ENCODE results near the gene ZDHHC11. TPM values are rescaled to one million over a fixed set of nuclear protein-coding genes. Genes with fewer than 3 reads are reported as not detected.
A peak's percentile ranks its signal among the peaks of the same experiment; 100 is the strongest.

Gene ZDHHC11
- total RNA-seq, 2 experiments from 2014 or later = 13.3 to 18.3 TPM

DNA sequence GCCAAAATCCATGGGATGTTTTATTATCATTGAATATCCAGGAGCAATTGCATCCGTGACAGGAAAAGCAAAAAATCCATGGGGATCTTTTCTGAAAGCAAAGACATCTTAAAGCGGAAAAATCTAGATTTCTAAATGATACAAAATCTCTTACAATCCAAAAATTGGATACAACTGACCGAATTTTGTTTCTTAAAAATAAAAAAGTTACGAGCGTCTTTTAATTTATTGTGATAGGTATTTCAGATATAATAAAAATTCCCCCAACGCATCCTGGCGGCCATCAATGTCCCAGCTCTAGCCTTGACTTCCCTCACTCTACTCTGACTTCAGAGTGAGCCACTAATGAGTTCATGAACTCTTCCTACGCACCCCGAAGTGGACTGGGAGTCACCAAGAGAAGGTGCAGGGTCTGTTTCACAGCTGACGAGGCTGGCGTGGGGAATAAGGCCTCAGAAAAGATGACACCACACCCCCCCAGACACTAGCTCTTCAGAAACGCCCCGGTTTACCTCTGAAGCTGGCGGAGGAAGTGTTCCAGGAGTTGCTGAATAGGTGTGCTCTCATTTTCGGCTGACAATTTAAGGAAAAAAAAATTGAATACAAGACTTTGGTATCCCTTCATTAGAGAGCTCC lies 38.4 kb upstream of the ZDHHC11 start:
- ATAC-seq (ENCODE audit: poor library complexity) (no peak), DNase-seq (no peak)
- Histone ChIP-seq H3K36me3 (ENCODE audit: insufficient read depth, low read length) (peaks cover 71% of the 10 kb centered on the region), H3K4me3 (ENCODE audit: low read length) (no peak overlapping the region), H3K4me1 (ENCODE audit: insufficient read depth, low read length) (peaks cover 33% of the 10 kb centered on the region), H3K27ac (ENCODE audit: low read depth in 1 of 2, low read length in 2 of 2) (no peak overlapping the region), H3K27me3 (ENCODE audit: control insufficient read depth in 1 of 2, insufficient read depth in 2 of 2, low read length in 2 of 2) (no peaks in the 10 kb centered on the region), H3K9me3 (ENCODE audit: control insufficient read depth in 1 of 2, insufficient read depth in 1 of 2, low read length in 2 of 2) (no peaks in the 10 kb centered on the region)
- Mint-ChIP-seq H3K36me3 (ENCODE audit: low read depth) (peaks cover 66% of the 10 kb centered on the region), H3K4me1 (ENCODE audit: low read depth) (peaks cover 30% of the 10 kb centered on the region), H3K4me3 (peak overlapping the region; percentile 46), H3K9me3 (no peaks in the 10 kb centered on the region), H3K27ac (peak overlapping the region; percentile 63), H3K27me3 (no peaks in the 10 kb centered on the region)
- TF ChIP-seq, protein P1, sequence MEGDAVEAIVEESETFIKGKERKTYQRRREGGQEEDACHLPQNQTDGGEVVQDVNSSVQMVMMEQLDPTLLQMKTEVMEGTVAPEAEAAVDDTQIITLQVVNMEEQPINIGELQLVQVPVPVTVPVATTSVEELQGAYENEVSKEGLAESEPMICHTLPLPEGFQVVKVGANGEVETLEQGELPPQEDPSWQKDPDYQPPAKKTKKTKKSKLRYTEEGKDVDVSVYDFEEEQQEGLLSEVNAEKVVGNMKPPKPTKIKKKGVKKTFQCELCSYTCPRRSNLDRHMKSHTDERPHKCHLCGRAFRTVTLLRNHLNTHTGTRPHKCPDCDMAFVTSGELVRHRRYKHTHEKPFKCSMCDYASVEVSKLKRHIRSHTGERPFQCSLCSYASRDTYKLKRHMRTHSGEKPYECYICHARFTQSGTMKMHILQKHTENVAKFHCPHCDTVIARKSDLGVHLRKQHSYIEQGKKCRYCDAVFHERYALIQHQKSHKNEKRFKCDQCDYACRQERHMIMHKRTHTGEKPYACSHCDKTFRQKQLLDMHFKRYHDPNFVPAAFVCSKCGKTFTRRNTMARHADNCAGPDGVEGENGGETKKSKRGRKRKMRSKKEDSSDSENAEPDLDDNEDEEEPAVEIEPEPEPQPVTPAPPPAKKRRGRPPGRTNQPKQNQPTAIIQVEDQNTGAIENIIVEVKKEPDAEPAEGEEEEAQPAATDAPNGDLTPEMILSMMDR (IDR thresholded peaks at IDR 0.05) = no peak
- ChIA-PET POLR2A (no interaction called here), CTCF (interaction anchor here (0.9 kb wide), 1 partner anchor 220 kb away, joined by 3 read pairs; no protein-coding TSS in a partner anchor)
- intact Hi-C loops (cut with DNase I, micrococcal nuclease) = loop anchor here in 1 of 2 experiments (5.0 kb wide), 1 partner anchor 427 kb away; no protein-coding TSS in a partner anchor

DNA sequence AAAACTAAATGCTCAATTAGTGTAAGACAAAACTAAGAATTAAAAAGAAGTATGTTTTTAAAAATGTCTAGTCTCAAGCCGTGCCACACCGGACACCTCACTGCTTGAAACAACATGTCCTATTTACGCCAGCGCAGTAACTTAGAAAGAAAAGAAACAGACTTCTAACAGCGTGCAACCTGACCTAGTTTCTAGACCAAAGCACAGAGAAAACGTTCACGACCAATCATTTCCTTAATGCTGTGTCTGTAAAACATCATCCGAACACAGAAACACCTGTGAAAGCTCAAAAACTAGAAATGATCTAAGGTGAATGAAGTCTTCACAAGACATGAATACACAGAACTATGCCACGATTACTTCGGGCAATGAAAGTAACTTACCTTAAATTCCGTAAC lies 37.9 kb upstream of the ZDHHC11 start:
- DNase-seq (no peak), ATAC-seq (ENCODE audit: poor library complexity) (no peak)
- no peak overlapping the region for H3K27ac ChIP-seq (ENCODE audit: low read depth in 1 of 2, low read length in 2 of 2)
- intact Hi-C loops (cut with DNase I, micrococcal nuclease) = loop anchor here in 1 of 2 experiments (5.0 kb wide), 1 partner anchor 426 kb away; no protein-coding TSS in a partner anchor
- no peaks in the 10 kb centered on the region for H3K27me3 ChIP-seq (ENCODE audit: control insufficient read depth in 1 of 2, insufficient read depth in 2 of 2, low read length in 2 of 2)
- TF ChIP-seq, protein P1 (IDR thresholded peaks at IDR 0.05) = no peak
- Mint-ChIP-seq H3K27me3 (no peaks in the 10 kb centered on the region), H3K4me3 (peak overlapping the region; percentile 46), H3K4me1 (ENCODE audit: low read depth) (peaks cover 30% of the 10 kb centered on the region), H3K27ac (peak overlapping the region; percentile 63), H3K9me3 (no peaks in the 10 kb centered on the region), H3K36me3 (ENCODE audit: low read depth) (peaks cover 72% of the 10 kb centered on the region)
- no peak overlapping the region for H3K4me3 ChIP-seq (ENCODE audit: low read length)
- ChIA-PET POLR2A (no interaction called here), CTCF (interaction anchor here (0.9 kb wide), 1 partner anchor 219 kb away, joined by 3 read pairs; no protein-coding TSS in a partner anchor)
- peaks cover 0 to 3% of the 10 kb centered on the region in 2 experiments for H3K9me3 ChIP-seq (ENCODE audit: control insufficient read depth in 1 of 2, insufficient read depth in 1 of 2, low read length in 2 of 2)
- peaks cover 77% of the 10 kb centered on the region for H3K36me3 ChIP-seq (ENCODE audit: insufficient read depth, low read length)
- H3K4me1 ChIP-seq (ENCODE audit: insufficient read depth, low read length) = peaks cover 35% of the 10 kb centered on the region

DNA sequence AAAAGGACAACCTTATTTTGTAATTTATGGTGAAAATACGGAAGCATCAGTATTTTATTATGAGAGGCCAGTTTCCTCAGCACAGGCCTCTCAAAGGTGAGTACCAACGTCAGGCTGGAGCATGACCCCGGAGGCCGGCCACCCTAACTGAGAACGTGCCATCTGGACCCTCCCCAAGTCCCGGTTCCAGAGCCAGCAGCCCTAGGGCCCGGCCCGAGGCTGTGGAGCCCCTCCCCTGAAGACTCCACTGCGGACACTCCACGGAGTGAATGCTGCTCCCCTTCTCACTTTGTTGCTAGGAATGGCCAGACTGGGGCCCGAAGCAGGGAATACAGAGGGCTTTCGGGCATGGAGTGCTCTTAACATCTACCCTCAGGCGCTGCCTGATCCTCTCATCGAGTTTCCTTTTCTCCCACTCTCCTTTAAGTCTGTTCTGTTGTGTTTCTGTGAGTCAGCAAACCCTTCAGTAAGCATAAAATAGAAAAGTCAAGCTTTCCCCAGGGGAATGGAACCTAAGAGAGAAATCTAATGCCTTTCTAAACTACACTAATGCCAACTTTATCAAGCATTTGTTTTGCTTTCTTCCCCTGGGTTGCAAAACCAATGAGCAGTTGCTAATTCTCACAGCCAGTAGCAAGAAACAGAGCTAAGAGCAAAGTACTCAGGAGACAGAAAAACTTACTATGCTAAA lies 37.3 kb upstream of the ZDHHC11 start:
- DNase-seq (no peak), ATAC-seq (ENCODE audit: poor library complexity) (no peak)
- H3K4me1 Mint-ChIP-seq (ENCODE audit: low read depth) = peaks cover 33% of the 10 kb centered on the region
- H3K27me3 Mint-ChIP-seq = no peaks in the 10 kb centered on the region
- no peaks in the 10 kb centered on the region for H3K27me3 ChIP-seq (ENCODE audit: control insufficient read depth in 1 of 2, insufficient read depth in 2 of 2, low read length in 2 of 2)
- H3K4me3 Mint-ChIP-seq = peak overlapping the region; percentile 51
- peaks cover 82% of the 10 kb centered on the region for H3K36me3 ChIP-seq (ENCODE audit: insufficient read depth, low read length)
- peaks cover 30% of the 10 kb centered on the region for H3K4me1 ChIP-seq (ENCODE audit: insufficient read depth, low read length)
- no peak overlapping the region for H3K27ac ChIP-seq (ENCODE audit: low read depth in 1 of 2, low read length in 2 of 2)
- H3K4me3 ChIP-seq (ENCODE audit: low read length) = no peak overlapping the region
- peak overlapping the region; percentile 63 for H3K27ac Mint-ChIP-seq
- H3K9me3 Mint-ChIP-seq = no peaks in the 10 kb centered on the region
- TF ChIP-seq, protein P1 (IDR thresholded peaks at IDR 0.05) = no peak
- H3K36me3 Mint-ChIP-seq (ENCODE audit: low read depth) = peaks cover 77% of the 10 kb centered on the region
- CTCF ChIA-PET = interaction anchor here (0.9 kb wide), 1 partner anchor 219 kb away, joined by 3 read pairs; no protein-coding TSS in a partner anchor
- peaks cover 0 to 5% of the 10 kb centered on the region in 2 experiments for H3K9me3 ChIP-seq (ENCODE audit: control insufficient read depth in 1 of 2, insufficient read depth in 1 of 2, low read length in 2 of 2)
- POLR2A ChIA-PET = no interaction called here
- intact Hi-C loops (cut with DNase I, micrococcal nuclease) = loop anchor here in 1 of 2 experiments (5.0 kb wide), 1 partner anchor 426 kb away; no protein-coding TSS in a partner anchor

Data from CD4-positive, alpha-beta T cell (primary cell).